ENCODE data around the gene LRP1B.

LRP1B gene

DNA sequence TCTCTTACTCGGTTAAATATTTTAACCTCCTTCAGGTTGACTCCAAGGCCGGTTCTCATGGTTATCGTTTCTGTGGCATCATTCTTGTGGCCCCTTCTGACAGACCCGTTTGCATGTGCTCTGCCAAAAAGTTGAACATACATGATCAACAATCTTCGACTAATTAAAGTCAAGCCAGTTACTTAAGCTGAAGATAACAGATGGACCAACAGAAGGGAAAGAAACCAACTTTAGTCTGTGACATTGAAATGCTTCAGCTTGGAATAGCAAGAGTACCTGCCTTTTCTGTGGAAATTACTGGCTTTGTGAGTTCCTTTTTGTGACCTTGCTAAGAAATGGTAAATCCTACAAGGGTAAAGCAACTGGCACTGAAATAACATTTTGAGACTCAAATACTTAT, 1429.1 kb downstream of the LRP1B start:
- Histone ChIP-seq H3K79me2 (ENCODE audit: insufficient read depth, low read length) (no peaks in the 10 kb centered on the region), H2AFZ (ENCODE audit: low read length) (no peak overlapping the region), H3K27ac (ENCODE audit: low read depth, low read length, poor library complexity, severe bottlenecking) (no peak overlapping the region), H3K4me1 (ENCODE audit: insufficient read depth, low read length, severe bottlenecking) (no peaks in the 10 kb centered on the region), H3K9ac (ENCODE audit: low read length) (no peak overlapping the region), H3K9me2 (ENCODE audit: low read depth, low read length) (no peaks in the 10 kb centered on the region), H3K9me3 (ENCODE audit: low read length) (no peaks in the 10 kb centered on the region), H3K4me3 (ENCODE audit: low read depth, low read length, poor library complexity, severe bottlenecking) (no peak overlapping the region), H3F3A (ENCODE audit: insufficient read depth, low read length) (no peaks in the 10 kb centered on the region), H3K36me3 (ENCODE audit: insufficient read depth, low read length) (no peaks in the 10 kb centered on the region), H3K4me2 (ENCODE audit: low read length) (no peak overlapping the region), H4K20me1 (ENCODE audit: insufficient read depth, low read length) (no peaks in the 10 kb centered on the region), H3K27me3 (ENCODE audit: insufficient read depth, low read length) (no peaks in the 10 kb centered on the region)
- TF ChIP-seq, protein P1, sequence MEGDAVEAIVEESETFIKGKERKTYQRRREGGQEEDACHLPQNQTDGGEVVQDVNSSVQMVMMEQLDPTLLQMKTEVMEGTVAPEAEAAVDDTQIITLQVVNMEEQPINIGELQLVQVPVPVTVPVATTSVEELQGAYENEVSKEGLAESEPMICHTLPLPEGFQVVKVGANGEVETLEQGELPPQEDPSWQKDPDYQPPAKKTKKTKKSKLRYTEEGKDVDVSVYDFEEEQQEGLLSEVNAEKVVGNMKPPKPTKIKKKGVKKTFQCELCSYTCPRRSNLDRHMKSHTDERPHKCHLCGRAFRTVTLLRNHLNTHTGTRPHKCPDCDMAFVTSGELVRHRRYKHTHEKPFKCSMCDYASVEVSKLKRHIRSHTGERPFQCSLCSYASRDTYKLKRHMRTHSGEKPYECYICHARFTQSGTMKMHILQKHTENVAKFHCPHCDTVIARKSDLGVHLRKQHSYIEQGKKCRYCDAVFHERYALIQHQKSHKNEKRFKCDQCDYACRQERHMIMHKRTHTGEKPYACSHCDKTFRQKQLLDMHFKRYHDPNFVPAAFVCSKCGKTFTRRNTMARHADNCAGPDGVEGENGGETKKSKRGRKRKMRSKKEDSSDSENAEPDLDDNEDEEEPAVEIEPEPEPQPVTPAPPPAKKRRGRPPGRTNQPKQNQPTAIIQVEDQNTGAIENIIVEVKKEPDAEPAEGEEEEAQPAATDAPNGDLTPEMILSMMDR (IDR thresholded peaks at IDR 0.05; ENCODE audit: low read length): no peak
- no peak for TF ChIP-seq EZH2 (IDR thresholded peaks at IDR 0.05; ENCODE audit: borderline replicate concordance, low read length)

DNA sequence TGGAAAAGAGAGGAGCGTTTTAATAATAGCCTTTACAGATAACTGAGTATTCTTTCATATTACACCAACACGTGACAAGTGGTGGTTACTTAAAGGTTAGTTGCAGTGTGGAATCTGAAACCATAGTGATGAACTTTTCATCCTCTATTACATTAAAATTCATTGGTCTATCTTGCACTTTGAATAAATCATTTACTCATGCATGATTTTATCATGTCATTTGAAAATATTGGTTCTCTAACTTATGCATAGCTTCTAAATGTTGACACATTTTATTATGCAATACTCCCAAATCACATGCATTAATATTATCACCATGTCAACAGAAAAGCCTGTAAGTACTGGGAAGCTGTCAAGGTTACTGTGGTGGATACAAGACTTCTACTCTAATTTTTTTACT, 1432.2 kb downstream of the LRP1B start:
- no peaks in the 10 kb centered on the region for H3K27me3 ChIP-seq (ENCODE audit: insufficient read depth, low read length)
- no peak overlapping the region for H2AFZ ChIP-seq (ENCODE audit: low read length)
- H3K9ac ChIP-seq (ENCODE audit: low read length): no peak overlapping the region
- no peak overlapping the region for H3K27ac ChIP-seq (ENCODE audit: low read depth, low read length, poor library complexity, severe bottlenecking)
- H3F3A ChIP-seq (ENCODE audit: insufficient read depth, low read length): no peaks in the 10 kb centered on the region
- no peak for TF ChIP-seq EZH2 (IDR thresholded peaks at IDR 0.05; ENCODE audit: borderline replicate concordance, low read length)
- TF ChIP-seq, protein P1 (IDR thresholded peaks at IDR 0.05; ENCODE audit: low read length): no peak
- no peak overlapping the region for H3K4me2 ChIP-seq (ENCODE audit: low read length)
- no peaks in the 10 kb centered on the region for H3K9me2 ChIP-seq (ENCODE audit: low read depth, low read length)
- H4K20me1 ChIP-seq (ENCODE audit: insufficient read depth, low read length): no peaks in the 10 kb centered on the region
- H3K36me3 ChIP-seq (ENCODE audit: insufficient read depth, low read length): no peaks in the 10 kb centered on the region
- H3K4me3 ChIP-seq (ENCODE audit: low read depth, low read length, poor library complexity, severe bottlenecking): no peak overlapping the region
- no peaks in the 10 kb centered on the region for H3K79me2 ChIP-seq (ENCODE audit: insufficient read depth, low read length)
- no peaks in the 10 kb centered on the region for H3K9me3 ChIP-seq (ENCODE audit: low read length)
- no peaks in the 10 kb centered on the region for H3K4me1 ChIP-seq (ENCODE audit: insufficient read depth, low read length, severe bottlenecking)

DNA sequence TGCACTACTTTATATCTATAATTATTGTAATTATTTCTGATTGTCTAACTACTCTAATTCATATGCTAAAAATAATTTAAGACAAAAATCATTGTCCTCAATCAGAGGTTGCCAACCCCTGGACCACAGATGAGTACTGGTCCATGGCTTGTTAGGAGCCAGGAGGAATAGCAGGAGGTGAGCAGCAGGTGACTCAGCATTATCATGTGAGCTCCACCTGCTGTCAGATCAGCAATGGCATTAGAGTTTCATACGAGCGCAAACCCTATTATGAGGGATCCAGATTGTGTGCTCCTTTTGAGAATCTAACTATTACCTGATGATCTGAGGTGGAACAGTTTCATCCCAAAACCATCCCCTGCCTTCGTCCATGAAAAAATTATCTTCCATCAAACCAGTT, 1434.4 kb downstream of the LRP1B start:
- no peak overlapping the region for H3K4me3 ChIP-seq (ENCODE audit: low read depth, low read length, poor library complexity, severe bottlenecking)
- H3K27ac ChIP-seq (ENCODE audit: low read depth, low read length, poor library complexity, severe bottlenecking): no peak overlapping the region
- no peaks in the 10 kb centered on the region for H4K20me1 ChIP-seq (ENCODE audit: insufficient read depth, low read length)
- H3K79me2 ChIP-seq (ENCODE audit: insufficient read depth, low read length): no peaks in the 10 kb centered on the region
- no peak overlapping the region for H3K9ac ChIP-seq (ENCODE audit: low read length)
- no peak overlapping the region for H2AFZ ChIP-seq (ENCODE audit: low read length)
- no peak for TF ChIP-seq EZH2 (IDR thresholded peaks at IDR 0.05; ENCODE audit: borderline replicate concordance, low read length)
- TF ChIP-seq, protein P1 (IDR thresholded peaks at IDR 0.05; ENCODE audit: low read length): no peak
- no peaks in the 10 kb centered on the region for H3F3A ChIP-seq (ENCODE audit: insufficient read depth, low read length)
- no peaks in the 10 kb centered on the region for H3K9me2 ChIP-seq (ENCODE audit: low read depth, low read length)
- H3K9me3 ChIP-seq (ENCODE audit: low read length): no peaks in the 10 kb centered on the region
- H3K4me1 ChIP-seq (ENCODE audit: insufficient read depth, low read length, severe bottlenecking): no peaks in the 10 kb centered on the region
- H3K36me3 ChIP-seq (ENCODE audit: insufficient read depth, low read length): no peaks in the 10 kb centered on the region
- no peaks in the 10 kb centered on the region for H3K27me3 ChIP-seq (ENCODE audit: insufficient read depth, low read length)
- H3K4me2 ChIP-seq (ENCODE audit: low read length): no peak overlapping the region
